NCI-H2196 (cell line): Measurements from ENCODE around the gene NIT1.

Experiments used
- DNase-seq: peaks from one replicate; lab custom pipeline; 2025; ENCODE audit not compliant: unreplicated experiment; lab: John Stamatoyannopoulos, UW

The NIT1 gene

DNA sequence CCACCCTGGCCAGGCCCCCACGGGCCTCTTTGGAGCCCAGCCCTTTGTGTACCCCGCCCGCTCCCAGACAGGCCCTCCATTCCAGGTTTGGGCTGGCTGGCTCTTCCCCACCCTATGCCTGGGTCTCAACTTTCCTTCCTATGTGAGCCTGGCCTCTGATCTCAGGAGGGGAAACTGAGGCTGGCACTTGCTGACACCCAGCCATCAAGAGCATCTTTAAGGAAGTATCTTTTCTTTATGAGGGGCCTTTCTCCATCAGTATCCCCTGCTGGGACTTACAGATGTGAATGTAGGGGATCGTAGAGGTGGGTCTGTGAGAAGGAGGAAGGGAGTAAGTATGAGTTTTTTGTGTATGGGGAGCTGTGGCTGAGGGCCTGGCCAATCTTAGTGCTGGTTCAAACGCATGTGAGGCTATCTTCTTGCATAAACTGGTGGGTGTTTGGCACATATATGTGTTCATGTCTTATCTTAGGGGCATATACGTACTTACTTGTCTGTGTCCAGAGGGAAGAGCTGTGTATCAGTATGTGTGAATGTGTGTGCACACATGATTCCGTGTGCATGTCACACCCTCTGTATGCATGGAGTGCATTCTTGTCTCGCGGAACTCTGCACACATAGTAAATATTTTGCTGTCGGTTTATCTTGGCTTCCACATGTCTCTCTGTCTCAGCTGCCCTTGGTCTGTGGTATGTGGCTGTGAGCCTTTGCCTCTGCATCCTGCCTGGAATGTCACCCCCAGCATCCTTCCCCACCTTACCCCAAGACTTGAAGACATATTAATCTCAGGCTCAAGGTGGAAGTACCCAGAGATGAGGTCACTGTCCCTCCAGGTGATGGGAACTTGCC lies 33.9 kb upstream of the NIT1 start:
- no peak for DNase-seq

GRCh38 chr1:161084597-161084988 lies 33.3 kb upstream of the NIT1 start:
- no peak for DNase-seq

DNA sequence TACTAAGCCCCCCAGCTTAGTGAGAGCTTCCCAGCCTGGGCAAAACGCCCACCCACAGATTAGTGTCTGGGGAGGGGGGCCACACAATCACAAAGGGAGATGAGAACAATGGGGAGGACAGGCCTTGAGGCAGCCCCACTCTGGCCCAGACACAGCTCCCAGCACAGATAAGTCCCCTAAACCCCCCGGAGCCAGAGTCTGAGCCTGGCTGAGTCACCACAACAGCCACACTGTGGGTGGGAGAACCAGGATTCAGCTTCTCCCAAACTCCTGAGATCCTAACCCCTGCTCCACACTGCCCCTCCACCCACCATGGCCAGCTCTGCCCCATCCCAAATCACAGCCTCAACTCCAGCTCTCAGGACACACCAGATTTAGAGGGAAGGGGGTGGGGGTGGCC lies 32.7 kb upstream of the NIT1 start:
- no peak for DNase-seq

- no peak for DNase-seq
These were observed 31.4 kb upstream of the NIT1 start for GRCh38 chr1:161086457-161086856.

DNA sequence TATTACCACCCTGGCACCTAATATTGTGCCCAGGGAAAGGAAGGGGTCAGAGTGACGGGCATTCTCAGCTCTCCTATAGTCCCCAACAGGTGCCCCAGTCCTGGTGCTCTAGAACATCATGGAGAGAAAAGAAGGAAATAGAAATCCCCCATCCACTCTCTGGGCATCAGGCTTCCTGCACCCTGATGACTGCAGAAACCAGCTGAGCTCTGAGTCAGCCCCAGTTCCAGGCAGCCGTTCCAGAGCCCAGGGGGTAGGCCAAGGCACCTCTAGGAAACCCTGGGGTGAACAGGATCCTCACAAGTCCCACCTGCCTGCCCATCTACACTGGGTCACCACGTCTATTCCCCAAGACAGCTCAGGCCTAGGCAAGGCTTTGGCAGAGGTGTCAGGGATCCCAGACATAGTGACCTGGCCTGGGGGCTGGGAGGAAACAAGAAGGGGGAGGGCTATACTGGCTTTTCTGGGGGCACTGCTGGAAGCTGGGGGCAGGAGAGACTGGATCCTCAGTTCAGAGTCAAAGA lies 29.3 kb upstream of the NIT1 start:
- DNase-seq, result no peak

- DNase-seq, result peak; percentile 16
These were observed 28.5 kb upstream of the NIT1 start, which contains the start of gene NECTIN4 for GRCh38 chr1:161089251-161089924. Gene NECTIN4 (minus strand): TSS chr1:161089558. CDS start chr1:161089296, 262 bp downstream.

- no peak for DNase-seq
These were observed 28.0 kb upstream of the NIT1 start for GRCh38 chr1:161089938-161090337.

- no peak for DNase-seq
These were observed 27.3 kb upstream of the NIT1 start for GRCh38 chr1:161090617-161091016.

GRCh38 chr1:161091093-161091492 lies 26.8 kb upstream of the NIT1 start:
- DNase-seq, result no peak

GRCh38 chr1:161091796-161092507 lies 26.0 kb upstream of the NIT1 start:
- DNase-seq, result no peak

DNA sequence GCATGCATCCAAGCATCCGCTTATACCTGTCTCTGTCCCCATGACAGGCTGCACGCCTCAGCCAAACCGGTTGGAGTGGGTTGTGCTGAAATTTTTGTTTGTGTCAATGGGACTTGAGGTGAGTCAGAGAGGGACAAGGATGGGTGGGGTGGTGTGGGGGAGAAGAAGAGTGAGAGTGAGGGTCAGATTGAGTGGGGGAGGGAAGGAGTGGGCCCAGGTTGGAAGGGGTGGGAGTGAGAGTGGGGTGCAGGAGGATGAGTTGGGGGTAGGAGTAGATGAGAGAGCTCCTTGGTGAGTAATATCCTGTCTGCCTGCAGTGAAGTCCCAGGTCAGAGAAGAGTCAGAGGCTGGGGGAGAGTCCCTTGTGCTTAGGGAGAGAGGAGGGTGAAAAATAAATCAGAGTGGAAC lies 25.3 kb upstream of the NIT1 start:
- no peak for DNase-seq

DNA sequence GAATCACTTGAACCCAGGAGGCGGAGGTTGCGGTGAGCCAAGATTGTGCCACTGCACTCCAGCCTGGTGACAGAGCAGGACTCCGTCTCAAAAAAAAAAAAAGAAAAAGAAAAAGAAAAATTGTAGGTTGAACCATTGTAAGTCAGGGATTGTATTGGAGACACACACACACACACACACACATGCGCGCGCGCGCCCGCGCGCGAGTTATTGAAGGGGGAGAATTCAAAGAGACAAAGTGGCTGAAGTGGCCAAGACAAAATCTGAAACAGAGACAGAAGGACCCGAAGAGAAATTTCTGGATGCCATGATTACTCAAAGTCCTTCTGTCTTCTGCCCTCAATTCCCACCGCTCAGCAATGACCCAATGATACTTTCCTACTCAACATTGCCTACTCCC lies 23.4 kb upstream of the NIT1 start:
- DNase-seq, result no peak

- no peak for DNase-seq
These were observed 22.7 kb upstream of the NIT1 start for GRCh38 chr1:161095230-161095629.

- DNase-seq, result no peak
These were observed 21.9 kb upstream of the NIT1 start for GRCh38 chr1:161096015-161096414.

DNA sequence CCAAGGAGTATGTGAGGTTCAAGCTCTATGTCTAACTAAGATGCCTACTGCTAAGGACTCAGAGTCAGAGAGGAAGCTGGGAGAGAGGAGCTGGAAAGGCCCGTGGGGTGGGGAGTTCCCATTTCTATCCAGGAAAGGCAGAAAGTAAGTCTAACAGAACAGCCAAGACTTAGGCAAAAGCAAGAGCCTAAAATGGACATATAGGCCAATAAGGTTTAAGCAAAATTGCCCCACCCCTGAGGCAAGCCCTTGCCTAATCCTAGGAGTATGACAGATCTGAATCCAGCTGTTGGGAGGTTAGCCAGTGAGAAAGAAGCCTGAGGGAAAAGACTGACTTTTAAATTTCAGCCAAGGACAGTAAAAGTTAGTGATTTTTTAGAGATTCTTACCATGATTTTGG lies 21.4 kb upstream of the NIT1 start:
- no peak for DNase-seq

- peak; percentile 86 for DNase-seq
These were observed 19.5 kb upstream of the NIT1 start, which contains the start of gene KLHDC9 for GRCh38 chr1:161098210-161099068. Gene KLHDC9 (plus strand): TSS chr1:161098361. CDS start chr1:161098536, 175 bp downstream.

DNA sequence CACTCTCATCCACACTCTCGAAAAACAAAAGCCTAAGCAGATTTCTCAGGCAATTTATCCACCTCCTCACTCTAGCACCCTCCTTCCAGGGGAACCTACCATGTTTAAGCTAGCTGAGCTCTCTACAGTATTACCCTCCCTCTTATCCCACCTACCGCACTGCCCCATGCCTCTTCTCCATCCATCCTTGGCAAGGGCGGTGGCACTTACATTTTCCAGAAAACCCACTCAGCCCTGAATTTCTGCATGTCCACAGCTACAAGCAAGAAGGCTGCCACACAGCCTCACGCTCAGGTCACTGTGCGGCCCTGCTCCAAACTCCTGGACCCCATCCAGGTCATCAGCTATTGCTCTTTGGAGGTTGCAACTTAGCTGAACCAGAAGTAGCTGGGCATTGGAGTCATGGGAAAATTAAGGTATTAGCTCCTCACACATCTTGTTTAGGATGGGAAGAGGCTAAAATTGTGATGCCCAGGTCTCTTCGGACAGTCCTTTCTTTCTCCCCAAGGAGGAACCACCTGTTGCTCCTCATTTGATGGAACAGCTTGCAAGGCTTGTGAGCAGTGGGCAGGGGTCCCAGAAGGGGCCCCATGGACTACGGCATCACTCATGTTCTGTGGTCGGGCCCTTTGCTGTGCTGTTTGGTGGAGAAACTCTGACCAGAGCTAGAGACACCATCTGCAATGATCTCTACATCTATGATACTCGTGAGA lies 18.7 kb upstream of the NIT1 start:
- DNase-seq, result no peak

DNA sequence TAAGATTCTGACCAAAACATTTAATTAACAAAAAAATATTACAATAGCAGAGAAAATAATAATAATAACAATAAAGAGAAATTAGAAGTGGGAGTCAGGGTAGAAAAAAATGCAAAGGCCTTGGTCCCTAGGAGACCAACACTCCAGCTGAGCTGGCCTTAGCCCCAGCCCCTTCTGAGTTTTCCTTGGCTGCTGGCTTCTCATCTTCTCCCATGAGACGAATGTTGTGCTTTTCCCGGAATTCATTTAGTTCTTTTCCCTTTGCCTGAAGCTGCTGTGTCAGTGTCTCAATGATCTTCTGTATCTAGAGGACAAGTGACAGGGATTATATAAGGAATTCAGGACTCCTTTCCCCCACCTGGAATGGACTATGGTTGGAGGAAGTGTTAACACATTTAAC lies 17.3 kb upstream of the NIT1 start:
- no peak for DNase-seq

- no peak for DNase-seq
These were observed 11.5 kb upstream of the NIT1 start for GRCh38 chr1:161106431-161106830.

GRCh38 chr1:161111117-161111516 lies 6.8 kb upstream of the NIT1 start:
- no peak for DNase-seq
